SK-N-SH treated with all-trans-retinoic acid at 6 μM for 48 hours (cell line): Measurements from ENCODE around the gene MITF.
"Not testable (repeated sequence)": the region's sequence is repeated elsewhere in the genome, so short reads cannot be mapped to it uniquely, and the experiment has no call there.

ENCODE experiments used
- ATAC-seq: fragments of 200-7000 bp; cut with Tn5 transposase; 3 replicates; pipeline ENCODE4 v1.9.1; 2020; ENCODE audit warnings: mild to moderate bottlenecking, moderate library complexity
- ARNTL ChIP-seq: fragments of 450-650 bp; formaldehyde crosslinking; IDR thresholded peaks from 2 replicates; pipeline ENCODE4 v1.5.0; 2020; ENCODE audit warnings: low read depth, mild to moderate bottlenecking, moderate library complexity, borderline replicate concordance
- BACH2 ChIP-seq: fragments of 250-450 bp; sonication (Bioruptor Pico); IDR thresholded peaks from 2 replicates; pipeline ENCODE4 v1.9.0; 2021; ENCODE audit warnings: mild to moderate bottlenecking, borderline replicate concordance
- CSDC2 ChIP-seq: fragments of 250-450 bp; sonication (Bioruptor Pico); IDR thresholded peaks from 2 replicates; pipeline ENCODE4 v1.5.0; 2020; ENCODE audit warnings: mild to moderate bottlenecking, moderate library complexity
- CSRNP3 ChIP-seq: fragments of 250-450 bp; sonication (Bioruptor Pico); IDR thresholded peaks from 2 replicates; pipeline ENCODE4 v1.5.1; 2021; ENCODE audit warnings: mild to moderate bottlenecking, moderate library complexity
- ESRRG ChIP-seq: fragments of 250-450 bp; sonication (Bioruptor Pico); IDR thresholded peaks from 2 replicates; pipeline ENCODE4 v1.6.1; 2021; ENCODE audit warnings: mild to moderate bottlenecking
- GLIS3 ChIP-seq: fragments of 250-450 bp; sonication (Bioruptor Pico); IDR thresholded peaks from 2 replicates; pipeline ENCODE4 v1.5.0; 2020; ENCODE audit warnings: mild to moderate bottlenecking, moderate library complexity
- ISL1 ChIP-seq: fragments of 250-450 bp; sonication (Bioruptor Pico); IDR thresholded peaks from 2 replicates; pipeline ENCODE4 v2.1.2; 2022; ENCODE audit warnings: mild to moderate bottlenecking, moderate library complexity
- PATZ1 ChIP-seq: fragments of 250-450 bp; sonication (Bioruptor Pico); IDR thresholded peaks from 2 replicates; pipeline ENCODE4 v1.8.0; 2020; ENCODE audit warnings: mild to moderate bottlenecking, moderate library complexity, borderline replicate concordance
- PPARA ChIP-seq: fragments of 250-450 bp; sonication (Bioruptor Pico); IDR thresholded peaks from 2 replicates; pipeline ENCODE4 v1.5.0; 2020; ENCODE audit warnings: mild to moderate bottlenecking, borderline replicate concordance
- RARB ChIP-seq: fragments of 250-450 bp; sonication (Bioruptor Pico); IDR thresholded peaks from 2 replicates; pipeline ENCODE4 v1.8.0; 2021; ENCODE audit warnings: mild to moderate bottlenecking, moderate library complexity
- SNAI2 ChIP-seq: fragments of 250-450 bp; sonication (Bioruptor Pico); IDR thresholded peaks from 2 replicates; pipeline ENCODE4 v1.5.0; 2020; ENCODE audit warnings: mild to moderate bottlenecking, moderate library complexity
- TCF4 ChIP-seq: fragments of 250-450 bp; sonication (Bioruptor Pico); IDR thresholded peaks from 2 replicates; pipeline ENCODE4 v1.8.0; 2021; ENCODE audit warnings: mild to moderate bottlenecking, moderate library complexity, borderline replicate concordance
- TSHZ2 ChIP-seq: fragments of 250-450 bp; sonication (Bioruptor Pico); IDR thresholded peaks from 2 replicates; pipeline ENCODE4 v1.5.0; 2020; ENCODE audit warnings: mild to moderate bottlenecking, moderate library complexity
- ZC3H10 ChIP-seq: fragments of 250-450 bp; sonication (Bioruptor Pico); IDR thresholded peaks from 2 replicates; pipeline ENCODE4 v1.5.1; 2021; ENCODE audit warnings: mild to moderate bottlenecking, moderate library complexity
- ZFP3 ChIP-seq: fragments of 250-450 bp; sonication (Bioruptor Pico); IDR thresholded peaks from 2 replicates; pipeline ENCODE4 v1.5.0; 2020; ENCODE audit warnings: mild to moderate bottlenecking, moderate library complexity
- ZFP30 ChIP-seq: fragments of 450-650 bp; formaldehyde crosslinking; IDR thresholded peaks from 2 replicates; pipeline ENCODE4 v1.5.0; 2022; ENCODE audit warnings: mild to moderate bottlenecking, moderate library complexity
- ZNF565 ChIP-seq: fragments of 450-650 bp; formaldehyde crosslinking; conservative IDR thresholded peaks from 2 replicates; pipeline ENCODE4 v1.5.0; 2020; ENCODE audit warnings: low read depth, mild to moderate bottlenecking, moderate library complexity
- ZNF70 ChIP-seq: fragments of 450-650 bp; formaldehyde crosslinking; IDR thresholded peaks from 2 replicates; pipeline ENCODE4 v1.5.0; 2020; ENCODE audit warnings: mild to moderate bottlenecking, moderate library complexity
- ZNF8 ChIP-seq: fragments of 450-650 bp; formaldehyde crosslinking; IDR thresholded peaks from 2 replicates; pipeline ENCODE4 v1.5.0; 2020; ENCODE audit warnings: mild to moderate bottlenecking, moderate library complexity

MITF gene

GRCh38 chr3:69906351-69906966 is 167.2 kb downstream of the MITF start:
- no peak for ATAC-seq
- TF ChIP-seq BACH2 (CRISPR knock-in tag) (no peak), ESRRG (CRISPR knock-in tag) (no peak), ISL1 (no peak), TSHZ2 (no peak), SNAI2 (CRISPR knock-in tag) (no peak), ZFP3 (no peak), ZNF70 (no peak), ZFP30 (CRISPR knock-in tag) (no peak), ZNF8 (CRISPR knock-in tag) (no peak), ZC3H10 (CRISPR knock-in tag) (no peak), ARNTL (CRISPR knock-in tag) (no peak), CSRNP3 (CRISPR knock-in tag) (no peak), PPARA (CRISPR knock-in tag) (no peak), ZNF565 (CRISPR knock-in tag) (no peak)

- no peak for TF ChIP-seq ESRRG (CRISPR knock-in tag)
- TF ChIP-seq RARB = no peak
- no peak for TF ChIP-seq ZC3H10 (CRISPR knock-in tag)
- no peak for TF ChIP-seq PATZ1 (CRISPR knock-in tag)
- no peak for TF ChIP-seq GLIS3 (CRISPR knock-in tag)
- TF ChIP-seq, all 23 proteins: peak for 0
Observed at GRCh38 chr3:69907554-69907953, 168.3 kb downstream of the MITF start.

GRCh38 chr3:69909859-69910258 is 170.6 kb downstream of the MITF start:
- ATAC-seq = not testable (repeated sequence)

More at GRCh38 chr3:69907554-69907953, 168.3 kb downstream of the MITF start:
- no peak for ATAC-seq

GRCh38 chr3:69913422-69913821 is 174.2 kb downstream of the MITF start:
- ATAC-seq = no peak
- TF ChIP-seq ZNF70 = no peak

- TF ChIP-seq TSHZ2 (no peak), SNAI2 (CRISPR knock-in tag) (no peak), TCF4 (CRISPR knock-in tag) (no peak), ARNTL (CRISPR knock-in tag) (no peak), PPARA (CRISPR knock-in tag) (no peak), GLIS3 (CRISPR knock-in tag) (no peak), CSDC2 (no peak)
- no peak for ATAC-seq
Observed at GRCh38 chr3:69914395-69914794, 175.1 kb downstream of the MITF start.
